ENCODE results near the gene DYNC1LI2. TPM values are rescaled to one million over a fixed set of nuclear protein-coding genes. Genes with fewer than 3 reads are reported as not detected.
A peak's percentile ranks its signal among the peaks of the same experiment; 100 is the strongest.

Gene DYNC1LI2
- total and polyA plus RNA-seq, 9 of the 15 experiments (the other 6 are each of a cell fraction or from before 2014, with no cell fraction given): 5.1 to 48.9 (median 38.2) TPM

- in situ Hi-C loops (cut with MboI): no loop called here
- no peak for TF ChIP-seq ZNF445 (CRISPR knock-in tag; IDR thresholded peaks at IDR 0.05; ENCODE audit: low read depth)
- TF ChIP-seq HDGF (IDR thresholded peaks at IDR 0.05): no peak
- no peak for TF ChIP-seq TSC22D4 (tag; IDR thresholded peaks at IDR 0.05)
- TF ChIP-seq HDAC8 (tag; IDR thresholded peaks at IDR 0.05): no peak
- TF ChIP-seq ZKSCAN3 (CRISPR knock-in tag; IDR thresholded peaks at IDR 0.05): no peak
- no peak for TF ChIP-seq ZNF57 (CRISPR knock-in tag; IDR thresholded peaks at IDR 0.05)
- TF ChIP-seq ZNF407 (IDR thresholded peaks at IDR 0.05; ENCODE audit: low read depth): no peak
- no peak for TF ChIP-seq ARNT (IDR thresholded peaks at IDR 0.05)
- TF ChIP-seq ZNF143 (CRISPR knock-in tag; IDR thresholded peaks at IDR 0.05): no peak
- TF ChIP-seq HDAC6 (IDR thresholded peaks at IDR 0.05; ENCODE audit: low read depth, low read length): no peak
- no peak for TF ChIP-seq ZNF133 (CRISPR knock-in tag; IDR thresholded peaks at IDR 0.05)
- TF ChIP-seq AFF1 (IDR thresholded peaks at IDR 0.05; ENCODE audit: low read depth in 1 of 2, partially characterized antibody in 2 of 2): no peak
- TF ChIP-seq MEIS2 (IDR thresholded peaks at IDR 0.05; ENCODE audit: partially characterized antibody): no peak
These were observed 49.4 kb upstream of the DYNC1LI2 start for GRCh38 chr16:66800856-66801255.

More at GRCh38 chr16:66800856-66801255, 49.4 kb upstream of the DYNC1LI2 start:
- Histone ChIP-seq H3K4me2 (ENCODE audit: insufficient read depth, low read length) (no peak overlapping the region), H3K4me3 (no peak overlapping the region), H3K79me2 (ENCODE audit: control insufficient read depth, insufficient read depth, low read length) (no peaks in the 10 kb centered on the region), H3K4me1 (replicated peaks in 1 of 2; ENCODE audit: control insufficient read depth in 2 of 2, insufficient read depth in 2 of 2, low read length in 2 of 2) (peaks cover 0 to 3% of the 10 kb centered on the region in 2 experiments; a peak in 1 of 5 replicates), H2AFZ (ENCODE audit: low read depth, low read length) (no peak overlapping the region), H3K9me3 (replicated peaks; ENCODE audit: control insufficient read depth, insufficient read depth, low read depth, low read length) (no peaks in the 10 kb centered on the region), H3K9ac (ENCODE audit: insufficient read depth in 1 of 2, low read depth in 2 of 2, low read length in 2 of 2) (no peak overlapping the region), H3K27ac (ENCODE audit: extremely low read depth, low read depth, low read length) (no peak overlapping the region), H3K9me1 (ENCODE audit: control insufficient read depth, insufficient read depth, low read length) (no peaks in the 10 kb centered on the region), H4K20me1 (replicated peaks; ENCODE audit: control insufficient read depth, insufficient read depth, low read length) (no peaks in the 10 kb centered on the region), H3K36me3 (ENCODE audit: control insufficient read depth, insufficient read depth, low read length) (peaks cover 41% of the 10 kb centered on the region), H3K27me3 (ENCODE audit: control insufficient read depth in 2 of 2, insufficient read depth in 2 of 2, low read length in 2 of 2) (no peaks in the 10 kb centered on the region)
- BruUV-seq (replicated peaks): no TSS peak
- ChIA-PET POLR2A (interaction anchor here (1.0 to 2.1 kb wide), 3 partner anchors 10 to 23 kb away, joined by 3 to 5 read pairs (median 3); no protein-coding TSS in a partner anchor), CTCF (ENCODE audit: low intra/inter-chr PET ratio) (no interaction called here)
- FAIRE-seq (no peak), DNase-seq (ENCODE audit: extremely low read depth in 1 of 4, low spot score in 3 of 4) (no peak), ATAC-seq (peak; percentile 47; the same call in 2 of the 3 replicates)
- WGBS (ENCODE audit: insufficient coverage, low coverage, missing lambda C conversion rate): 90% methylated on average over 15 of the region's 19 CpGs
- intact Hi-C loops (cut with micrococcal nuclease): no loop called here

Measured in K562 (cell line).